ENCODE results near the gene PANK4.

The PANK4 gene

DNA sequence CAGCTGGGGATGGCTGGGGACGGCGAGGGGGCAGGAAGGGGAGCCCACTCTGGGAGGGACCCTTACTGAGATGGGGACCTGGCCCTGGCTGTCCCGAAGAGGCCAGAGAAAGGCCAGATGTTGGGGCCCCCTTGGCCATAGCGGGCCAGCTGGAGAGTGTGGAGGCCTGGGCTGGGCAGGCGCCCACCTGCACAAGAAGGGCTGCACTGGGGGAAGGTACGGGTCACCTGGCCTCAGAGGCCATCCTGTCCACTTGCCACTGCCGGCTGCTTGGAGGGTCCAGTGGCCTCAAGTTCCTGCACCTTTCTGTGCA, 55.3 kb downstream of the PANK4 start:
- TF ChIP-seq, protein P1, sequence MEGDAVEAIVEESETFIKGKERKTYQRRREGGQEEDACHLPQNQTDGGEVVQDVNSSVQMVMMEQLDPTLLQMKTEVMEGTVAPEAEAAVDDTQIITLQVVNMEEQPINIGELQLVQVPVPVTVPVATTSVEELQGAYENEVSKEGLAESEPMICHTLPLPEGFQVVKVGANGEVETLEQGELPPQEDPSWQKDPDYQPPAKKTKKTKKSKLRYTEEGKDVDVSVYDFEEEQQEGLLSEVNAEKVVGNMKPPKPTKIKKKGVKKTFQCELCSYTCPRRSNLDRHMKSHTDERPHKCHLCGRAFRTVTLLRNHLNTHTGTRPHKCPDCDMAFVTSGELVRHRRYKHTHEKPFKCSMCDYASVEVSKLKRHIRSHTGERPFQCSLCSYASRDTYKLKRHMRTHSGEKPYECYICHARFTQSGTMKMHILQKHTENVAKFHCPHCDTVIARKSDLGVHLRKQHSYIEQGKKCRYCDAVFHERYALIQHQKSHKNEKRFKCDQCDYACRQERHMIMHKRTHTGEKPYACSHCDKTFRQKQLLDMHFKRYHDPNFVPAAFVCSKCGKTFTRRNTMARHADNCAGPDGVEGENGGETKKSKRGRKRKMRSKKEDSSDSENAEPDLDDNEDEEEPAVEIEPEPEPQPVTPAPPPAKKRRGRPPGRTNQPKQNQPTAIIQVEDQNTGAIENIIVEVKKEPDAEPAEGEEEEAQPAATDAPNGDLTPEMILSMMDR (IDR thresholded peaks at IDR 0.05; ENCODE audit: low read depth, low read length): no peak
- no peak for DNase-seq (ENCODE audit: extremely low read depth, low read depth)

GRCh38 chr1:2470290-2471158, 55.9 kb downstream of the PANK4 start:
- TF ChIP-seq, protein P1 (IDR thresholded peaks at IDR 0.05; ENCODE audit: low read depth, low read length): no peak

DNA sequence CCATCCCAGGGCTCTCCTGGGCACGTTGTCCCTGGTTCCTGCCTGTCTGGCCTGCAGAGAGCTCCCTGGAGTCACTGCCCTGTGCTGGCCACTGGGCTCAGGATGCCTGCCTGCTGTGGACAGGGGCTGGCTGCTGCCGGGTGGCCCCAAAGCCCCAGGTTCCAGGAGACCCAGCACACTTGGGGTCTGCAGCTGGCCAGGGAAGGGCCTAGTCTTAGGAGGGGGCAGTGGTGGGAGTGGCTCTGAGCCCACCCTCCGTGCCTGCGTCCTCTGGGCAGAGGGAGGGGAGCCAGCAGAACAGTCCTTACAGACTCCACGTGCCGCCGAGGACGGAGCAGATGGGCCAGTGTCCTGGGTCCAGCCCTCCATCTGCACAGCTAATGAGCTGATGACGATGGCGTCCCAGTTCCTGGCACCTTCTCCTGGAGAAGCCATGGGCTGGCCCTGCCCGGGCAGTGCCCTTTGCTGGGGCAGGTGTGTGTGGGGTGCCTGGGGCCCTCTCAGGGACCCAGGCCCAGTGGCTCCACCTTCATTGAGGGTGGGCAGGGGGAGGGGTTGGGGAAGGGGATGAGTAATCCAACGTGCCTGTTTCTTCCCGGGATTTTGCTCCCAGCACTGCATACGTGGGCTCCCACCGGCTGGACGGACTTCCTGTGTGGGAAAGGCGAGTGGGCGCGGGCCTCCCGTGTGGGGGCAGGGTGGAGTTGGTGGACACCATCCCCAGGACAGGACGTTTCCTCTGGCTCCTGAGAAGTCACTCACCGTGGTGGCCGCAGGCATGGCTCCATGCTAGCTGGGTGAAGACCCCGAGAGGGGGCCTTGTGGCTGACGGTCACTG, 57.1 kb downstream of the PANK4 start:
- TF ChIP-seq, protein P1 (IDR thresholded peaks at IDR 0.05; ENCODE audit: low read depth, low read length): no peak
- DNase-seq (ENCODE audit: extremely low read depth, low read depth): no peak

More at GRCh38 chr1:2470290-2471158, 55.9 kb downstream of the PANK4 start:
- no peak for DNase-seq (ENCODE audit: extremely low read depth, low read depth)

DNA sequence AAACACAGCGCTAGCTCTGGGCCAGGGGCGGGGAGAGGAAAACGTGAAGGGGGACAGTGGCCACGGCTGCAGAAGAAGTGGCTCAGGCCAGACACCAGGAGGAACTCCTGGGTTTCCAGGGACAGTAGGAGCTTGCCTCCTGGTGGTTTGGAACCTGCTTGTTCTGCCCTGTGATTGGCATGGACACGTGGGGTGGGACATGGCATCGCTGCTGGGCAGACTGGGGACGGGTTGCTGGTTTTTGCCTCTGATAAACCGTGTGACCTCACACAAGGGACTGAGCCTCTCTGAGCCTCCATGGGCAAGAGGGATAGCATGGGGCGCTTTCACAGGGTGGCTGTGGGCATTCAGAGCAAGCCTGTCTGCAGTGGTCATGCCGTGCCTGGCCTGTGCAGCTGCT, 57.9 kb downstream of the PANK4 start:
- DNase-seq (ENCODE audit: extremely low read depth, low read depth): no peak
- TF ChIP-seq, protein P1 (IDR thresholded peaks at IDR 0.05; ENCODE audit: low read depth, low read length): no peak

DNA sequence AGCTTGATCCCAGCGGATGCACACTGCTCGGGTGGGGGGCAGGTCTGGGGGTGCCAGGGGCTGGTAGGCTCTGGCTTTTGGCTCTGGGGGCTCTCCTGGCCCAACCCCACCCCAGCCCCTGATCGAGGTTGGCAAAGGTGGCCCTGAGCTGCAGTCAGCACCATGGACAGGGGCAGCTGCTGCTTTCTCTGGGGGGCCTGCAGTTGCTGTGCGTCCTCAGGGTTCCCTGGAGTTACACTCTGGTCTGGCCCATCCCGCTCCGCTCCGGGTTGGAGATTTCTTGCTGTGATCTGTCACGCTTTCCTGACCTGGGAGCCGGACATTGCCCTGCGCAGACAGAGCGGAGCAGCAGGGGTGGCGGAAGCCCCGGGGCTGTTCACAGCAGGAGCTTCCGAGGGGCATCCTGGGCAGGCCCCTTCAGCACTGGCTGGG, 58.3 kb downstream of the PANK4 start:
- TF ChIP-seq, protein P1 (IDR thresholded peaks at IDR 0.05; ENCODE audit: low read depth, low read length): no peak
- no peak for DNase-seq (ENCODE audit: extremely low read depth, low read depth)

DNA sequence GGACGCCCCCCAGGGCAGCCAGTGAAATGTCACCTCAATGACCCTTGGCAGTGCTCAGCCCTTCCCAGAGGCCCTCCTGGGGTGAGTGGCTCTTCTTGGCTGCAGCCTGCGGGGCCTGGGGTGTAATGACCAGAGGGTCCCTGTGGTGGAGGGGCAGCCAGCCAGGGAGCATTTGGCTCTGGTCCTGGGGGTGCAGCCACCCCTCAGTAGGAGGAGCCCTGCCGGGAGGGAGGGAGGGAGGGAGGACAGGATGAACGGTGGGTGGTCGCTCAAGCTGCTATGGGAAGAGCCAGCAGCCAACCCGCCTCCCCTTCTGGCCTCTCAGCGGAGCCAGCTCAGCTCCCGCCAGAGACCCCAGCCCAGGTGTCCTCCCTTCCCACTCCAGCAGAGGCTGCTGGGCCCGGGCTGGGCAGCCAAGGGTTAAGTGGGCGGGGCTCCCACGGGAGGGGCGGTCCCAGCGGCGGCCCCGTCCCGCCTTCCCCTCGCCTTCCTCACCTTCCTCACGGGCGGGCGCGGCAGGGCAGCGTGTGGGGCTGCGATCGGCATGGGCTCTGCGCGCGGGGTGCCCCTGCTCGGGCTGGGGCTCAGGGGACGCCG, 59.3 kb downstream of the PANK4 start:
- DNase-seq (ENCODE audit: extremely low read depth, low read depth): no peak
- TF ChIP-seq, protein P1 (IDR thresholded peaks at IDR 0.05; ENCODE audit: low read depth, low read length): no peak

Data from AG09319 (cell line).